ENCODE results near the gene FKBP4. TPM values are rescaled to one million over a fixed set of nuclear protein-coding genes. Genes with fewer than 3 reads are reported as not detected.

FKBP4 gene, protein sequence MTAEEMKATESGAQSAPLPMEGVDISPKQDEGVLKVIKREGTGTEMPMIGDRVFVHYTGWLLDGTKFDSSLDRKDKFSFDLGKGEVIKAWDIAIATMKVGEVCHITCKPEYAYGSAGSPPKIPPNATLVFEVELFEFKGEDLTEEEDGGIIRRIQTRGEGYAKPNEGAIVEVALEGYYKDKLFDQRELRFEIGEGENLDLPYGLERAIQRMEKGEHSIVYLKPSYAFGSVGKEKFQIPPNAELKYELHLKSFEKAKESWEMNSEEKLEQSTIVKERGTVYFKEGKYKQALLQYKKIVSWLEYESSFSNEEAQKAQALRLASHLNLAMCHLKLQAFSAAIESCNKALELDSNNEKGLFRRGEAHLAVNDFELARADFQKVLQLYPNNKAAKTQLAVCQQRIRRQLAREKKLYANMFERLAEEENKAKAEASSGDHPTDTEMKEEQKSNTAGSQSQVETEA
- polyA plus RNA-seq: 60.7 to 81.3 TPM (median 80.8 TPM) in 3 replicates
- polyA plus RNA-seq (2011; ENCODE audit: low read depth): 84.6 TPM
- polyA plus RNA-seq (2011; cell fraction: cytosol; rRNA removed): 76.1 and 82.0 TPM in 2 replicates
- 77.8 and 79.5 TPM in 2 replicates for polyA plus RNA-seq (2011; cell fraction: nucleus; rRNA removed)
- 89.1 and 132 TPM in 2 replicates for polyA plus RNA-seq (2012; ENCODE audit: low replicate concordance)
- 52.4 to 79.8 TPM (median 61.8 TPM) in 3 replicates for polyA minus RNA-seq
- polyA minus RNA-seq (2011; cell fraction: cytosol; rRNA and poly(A)+ RNA removed): 75.6 TPM
- polyA minus RNA-seq (2011; cell fraction: nucleus; rRNA and poly(A)+ RNA removed): 21.4 and 32.0 TPM in 2 replicates

DNA sequence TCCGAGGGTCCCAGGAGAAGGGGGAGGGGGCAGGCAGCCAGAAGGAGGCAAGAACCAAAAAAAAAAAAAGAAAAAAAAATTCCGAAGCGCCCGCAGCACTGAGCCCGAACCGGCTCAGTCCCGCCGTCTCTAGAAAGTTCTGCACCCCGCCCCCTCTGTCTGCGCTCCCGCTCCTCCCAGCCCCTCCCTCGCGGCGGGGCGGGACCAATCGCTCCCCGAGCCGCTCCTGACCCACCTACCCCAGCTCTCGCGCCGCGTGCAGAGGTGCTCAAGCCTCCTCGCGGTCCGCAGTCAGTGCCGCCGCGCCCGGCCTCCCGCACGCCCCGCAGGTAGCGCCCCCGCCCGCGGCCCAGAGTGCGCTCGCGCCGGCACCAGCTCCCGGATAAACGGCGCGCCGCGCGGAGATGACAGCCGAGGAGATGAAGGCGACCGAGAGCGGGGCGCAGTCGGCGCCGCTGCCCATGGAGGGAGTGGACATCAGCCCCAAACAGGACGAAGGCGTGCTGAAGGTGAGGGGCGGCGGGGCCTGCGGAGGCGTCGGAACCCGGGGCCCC lies at the start of gene FKBP4:
Gene FKBP4 (plus strand): TSS at position 235 of the 554 bp plus-strand sequence. CDS start 170 bp downstream, at position 405.
- Histone ChIP-seq H3K9me1 (ENCODE audit: control insufficient read depth, extremely low read depth, insufficient read depth, low read length) (no peaks in the 10 kb centered on the region), H3K27ac (ENCODE audit: control insufficient read depth, insufficient read depth, low read length) (peak within 1 kb of the TSS; percentile 5), H3K36me3 (ENCODE audit: control insufficient read depth in 2 of 2, extremely low read depth in 1 of 2, insufficient read depth in 2 of 2, low read length in 2 of 2) (peaks cover 25 to 28% of the 10 kb centered on the region in 2 experiments), H3K9ac (ENCODE audit: control insufficient read depth, extremely low read depth, insufficient read depth, low read length) (peak within 1 kb of the TSS; percentile 81), H3K4me1 (ENCODE audit: control insufficient read depth, extremely low read depth, insufficient read depth, low read length) (peaks cover 23% of the 10 kb centered on the region), H3K27me3 (ENCODE audit: control insufficient read depth, extremely low read depth, insufficient read depth, low read length) (peaks cover 7% of the 10 kb centered on the region), H2AFZ (ENCODE audit: control insufficient read depth, low read length) (peak within 1 kb of the TSS; percentile 75), H3K4me3 (ENCODE audit: control insufficient read depth in 2 of 3, extremely low read depth in 1 of 3, insufficient read depth in 2 of 3, low read depth in 1 of 3, low read length in 3 of 3) (peak within 1 kb of the TSS; percentile 72 to 92 (median 88)), H3K4me2 (ENCODE audit: control insufficient read depth, extremely low read depth, insufficient read depth, low read depth, low read length) (peak within 1 kb of the TSS; percentile 97), H3K9me3 (ENCODE audit: control insufficient read depth, low read depth, low read length) (no peaks in the 10 kb centered on the region), H3K79me2 (ENCODE audit: control insufficient read depth, insufficient read depth, low read length) (peaks cover 34% of the 10 kb centered on the region), H4K20me1 (ENCODE audit: control insufficient read depth, extremely low read depth, insufficient read depth, low read length) (peaks cover 15% of the 10 kb centered on the region)
- TF ChIP-seq EZH2 (IDR thresholded peaks at IDR 0.05; ENCODE audit: low read length): no peak
- TF ChIP-seq, protein P1, sequence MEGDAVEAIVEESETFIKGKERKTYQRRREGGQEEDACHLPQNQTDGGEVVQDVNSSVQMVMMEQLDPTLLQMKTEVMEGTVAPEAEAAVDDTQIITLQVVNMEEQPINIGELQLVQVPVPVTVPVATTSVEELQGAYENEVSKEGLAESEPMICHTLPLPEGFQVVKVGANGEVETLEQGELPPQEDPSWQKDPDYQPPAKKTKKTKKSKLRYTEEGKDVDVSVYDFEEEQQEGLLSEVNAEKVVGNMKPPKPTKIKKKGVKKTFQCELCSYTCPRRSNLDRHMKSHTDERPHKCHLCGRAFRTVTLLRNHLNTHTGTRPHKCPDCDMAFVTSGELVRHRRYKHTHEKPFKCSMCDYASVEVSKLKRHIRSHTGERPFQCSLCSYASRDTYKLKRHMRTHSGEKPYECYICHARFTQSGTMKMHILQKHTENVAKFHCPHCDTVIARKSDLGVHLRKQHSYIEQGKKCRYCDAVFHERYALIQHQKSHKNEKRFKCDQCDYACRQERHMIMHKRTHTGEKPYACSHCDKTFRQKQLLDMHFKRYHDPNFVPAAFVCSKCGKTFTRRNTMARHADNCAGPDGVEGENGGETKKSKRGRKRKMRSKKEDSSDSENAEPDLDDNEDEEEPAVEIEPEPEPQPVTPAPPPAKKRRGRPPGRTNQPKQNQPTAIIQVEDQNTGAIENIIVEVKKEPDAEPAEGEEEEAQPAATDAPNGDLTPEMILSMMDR (optimal IDR thresholded peaks at IDR 0.05 in 1 of 3, IDR thresholded peaks at IDR 0.05 in 1 of 3, conservative IDR thresholded peaks at IDR 0.05 in 1 of 3; ENCODE audit: extremely low read depth in 1 of 3, insufficient read depth in 2 of 3, low read length in 3 of 3): no peak
- FAIRE-seq: no peak
- dilution Hi-C loops (cut with MboI; ENCODE audit: extremely low pct_ligation_motif_present, low sequenced_read_pairs): no loop called here
- DNase-seq (ENCODE audit: low read depth, low spot score): peak; percentile 28

DNA sequence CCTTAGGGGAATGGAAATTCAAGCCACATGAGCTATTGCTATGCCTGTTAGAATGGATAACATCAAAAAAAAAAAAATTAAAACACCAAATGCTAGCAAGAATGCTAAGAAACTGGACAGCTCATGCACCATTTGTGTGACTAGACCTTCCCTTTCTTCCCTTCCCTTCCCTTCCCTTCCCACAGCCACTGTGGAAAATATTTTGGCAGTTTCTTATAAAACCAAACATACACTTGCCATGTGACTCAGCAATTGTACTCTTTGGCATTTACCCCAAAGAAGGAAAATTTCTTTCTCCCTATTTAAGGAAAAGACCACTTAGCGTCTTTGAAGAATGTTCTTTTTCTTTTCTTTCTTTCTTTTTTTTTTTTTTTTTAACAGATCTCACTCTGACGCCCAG lies 49.1 kb upstream of the FKBP4 start:
- Histone ChIP-seq H4K20me1 (ENCODE audit: control insufficient read depth, extremely low read depth, insufficient read depth, low read length) (no peaks in the 10 kb centered on the region), H2AFZ (ENCODE audit: control insufficient read depth, low read length) (no peak overlapping the region), H3K4me1 (ENCODE audit: control insufficient read depth, extremely low read depth, insufficient read depth, low read length) (no peaks in the 10 kb centered on the region), H3K4me2 (ENCODE audit: control insufficient read depth, extremely low read depth, insufficient read depth, low read depth, low read length) (no peak overlapping the region), H3K9me1 (ENCODE audit: control insufficient read depth, extremely low read depth, insufficient read depth, low read length) (no peaks in the 10 kb centered on the region), H3K9me3 (ENCODE audit: control insufficient read depth, low read depth, low read length) (no peaks in the 10 kb centered on the region), H3K27ac (ENCODE audit: control insufficient read depth, insufficient read depth, low read length) (no peak overlapping the region), H3K9ac (ENCODE audit: control insufficient read depth, extremely low read depth, insufficient read depth, low read length) (no peak overlapping the region), H3K79me2 (ENCODE audit: control insufficient read depth, insufficient read depth, low read length) (no peaks in the 10 kb centered on the region), H3K27me3 (ENCODE audit: control insufficient read depth, extremely low read depth, insufficient read depth, low read length) (peaks cover 6% of the 10 kb centered on the region), H3K4me3 (ENCODE audit: control insufficient read depth in 2 of 3, extremely low read depth in 1 of 3, insufficient read depth in 2 of 3, low read depth in 1 of 3, low read length in 3 of 3) (no peak overlapping the region), H3K36me3 (ENCODE audit: control insufficient read depth in 2 of 2, extremely low read depth in 1 of 2, insufficient read depth in 2 of 2, low read length in 2 of 2) (no peaks in the 10 kb centered on the region)
- dilution Hi-C loops (cut with MboI; ENCODE audit: extremely low pct_ligation_motif_present, low sequenced_read_pairs): no loop called here
- TF ChIP-seq EZH2 (IDR thresholded peaks at IDR 0.05; ENCODE audit: low read length): no peak
- TF ChIP-seq, protein P1 (optimal IDR thresholded peaks at IDR 0.05 in 1 of 3, IDR thresholded peaks at IDR 0.05 in 1 of 3, conservative IDR thresholded peaks at IDR 0.05 in 1 of 3; ENCODE audit: extremely low read depth in 1 of 3, insufficient read depth in 2 of 3, low read length in 3 of 3): no peak
- FAIRE-seq: no peak
- no peak for DNase-seq (ENCODE audit: low read depth, low spot score)

All from keratinocyte (primary cell).